ENCODE data around the gene RASGRP4.

DNA sequence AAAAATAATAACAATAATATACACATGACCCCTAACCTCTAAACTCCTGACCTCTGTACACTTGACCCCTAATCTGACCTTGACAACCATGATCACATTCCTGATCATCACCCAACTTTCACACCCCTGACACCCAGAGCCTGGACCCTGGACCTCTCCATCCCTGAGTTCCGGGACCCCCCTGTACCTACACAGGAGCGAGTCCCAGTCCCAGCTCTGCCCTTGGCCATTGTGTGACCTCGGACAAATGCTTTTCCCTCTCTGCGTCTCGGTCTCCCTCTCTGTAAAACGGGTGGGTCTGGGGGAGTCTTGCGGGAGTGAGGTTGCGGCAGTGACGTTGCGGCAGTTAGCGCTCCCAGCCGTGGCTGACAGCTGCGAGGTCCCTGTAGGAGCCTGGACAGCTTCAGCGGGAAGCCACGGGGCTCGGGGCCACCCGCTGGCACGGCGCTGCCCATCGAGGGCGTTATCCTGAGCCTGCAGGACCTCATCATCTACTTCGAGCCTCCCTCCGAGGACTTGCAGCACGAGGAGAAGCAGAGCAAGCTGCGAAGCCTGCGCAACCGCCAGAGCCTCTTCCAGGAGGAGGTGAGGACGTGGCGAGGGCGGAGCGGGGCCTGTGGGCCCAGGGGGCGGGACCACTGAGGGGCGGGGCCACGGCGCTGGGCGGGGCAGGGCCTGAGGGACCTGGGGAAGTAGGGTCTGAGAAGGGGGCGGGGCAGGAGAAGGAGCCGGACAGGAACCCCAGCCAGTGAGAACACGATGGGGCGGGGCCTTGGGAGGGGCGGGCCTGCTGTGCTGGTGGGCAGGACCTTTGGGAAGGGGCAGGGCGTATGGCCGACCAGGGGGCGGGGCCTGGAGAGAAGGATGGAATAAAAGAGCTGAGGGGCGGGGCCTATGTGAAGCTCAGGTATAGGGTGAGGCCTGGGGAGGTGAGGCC is 26.7 kb upstream of the RASGRP4 start:
- TF ChIP-seq, protein P1, sequence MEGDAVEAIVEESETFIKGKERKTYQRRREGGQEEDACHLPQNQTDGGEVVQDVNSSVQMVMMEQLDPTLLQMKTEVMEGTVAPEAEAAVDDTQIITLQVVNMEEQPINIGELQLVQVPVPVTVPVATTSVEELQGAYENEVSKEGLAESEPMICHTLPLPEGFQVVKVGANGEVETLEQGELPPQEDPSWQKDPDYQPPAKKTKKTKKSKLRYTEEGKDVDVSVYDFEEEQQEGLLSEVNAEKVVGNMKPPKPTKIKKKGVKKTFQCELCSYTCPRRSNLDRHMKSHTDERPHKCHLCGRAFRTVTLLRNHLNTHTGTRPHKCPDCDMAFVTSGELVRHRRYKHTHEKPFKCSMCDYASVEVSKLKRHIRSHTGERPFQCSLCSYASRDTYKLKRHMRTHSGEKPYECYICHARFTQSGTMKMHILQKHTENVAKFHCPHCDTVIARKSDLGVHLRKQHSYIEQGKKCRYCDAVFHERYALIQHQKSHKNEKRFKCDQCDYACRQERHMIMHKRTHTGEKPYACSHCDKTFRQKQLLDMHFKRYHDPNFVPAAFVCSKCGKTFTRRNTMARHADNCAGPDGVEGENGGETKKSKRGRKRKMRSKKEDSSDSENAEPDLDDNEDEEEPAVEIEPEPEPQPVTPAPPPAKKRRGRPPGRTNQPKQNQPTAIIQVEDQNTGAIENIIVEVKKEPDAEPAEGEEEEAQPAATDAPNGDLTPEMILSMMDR (IDR thresholded peaks at IDR 0.05): no peak
- TF ChIP-seq RNF2 (IDR thresholded peaks at IDR 0.05; ENCODE audit: borderline replicate concordance, low read depth) (no peak), KDM5A (IDR thresholded peaks at IDR 0.05) (no peak), HDAC2 (IDR thresholded peaks at IDR 0.05) (no peak), POLR2A (IDR thresholded peaks at IDR 0.05; ENCODE audit: low read length) (no peak), CBX2 (IDR thresholded peaks at IDR 0.05; ENCODE audit: borderline replicate concordance, low read depth) (no peak), MYC (IDR thresholded peaks at IDR 0.05; ENCODE audit: borderline replicate concordance, low read length) (no peak), ZFP36 (IDR thresholded peaks at IDR 0.05; ENCODE audit: borderline replicate concordance, partially characterized antibody) (no peak), REST (IDR thresholded peaks at IDR 0.05) (no peak), MAFK (IDR thresholded peaks at IDR 0.05; ENCODE audit: partially characterized antibody) (no peak)
- TF ChIP-seq, protein P2, sequence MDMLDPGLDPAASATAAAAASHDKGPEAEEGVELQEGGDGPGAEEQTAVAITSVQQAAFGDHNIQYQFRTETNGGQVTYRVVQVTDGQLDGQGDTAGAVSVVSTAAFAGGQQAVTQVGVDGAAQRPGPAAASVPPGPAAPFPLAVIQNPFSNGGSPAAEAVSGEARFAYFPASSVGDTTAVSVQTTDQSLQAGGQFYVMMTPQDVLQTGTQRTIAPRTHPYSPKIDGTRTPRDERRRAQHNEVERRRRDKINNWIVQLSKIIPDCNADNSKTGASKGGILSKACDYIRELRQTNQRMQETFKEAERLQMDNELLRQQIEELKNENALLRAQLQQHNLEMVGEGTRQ (IDR thresholded peaks at IDR 0.05): no peak

Data from A549 (cell line).